ENCODE measurements around the gene BAAT.

DNA sequence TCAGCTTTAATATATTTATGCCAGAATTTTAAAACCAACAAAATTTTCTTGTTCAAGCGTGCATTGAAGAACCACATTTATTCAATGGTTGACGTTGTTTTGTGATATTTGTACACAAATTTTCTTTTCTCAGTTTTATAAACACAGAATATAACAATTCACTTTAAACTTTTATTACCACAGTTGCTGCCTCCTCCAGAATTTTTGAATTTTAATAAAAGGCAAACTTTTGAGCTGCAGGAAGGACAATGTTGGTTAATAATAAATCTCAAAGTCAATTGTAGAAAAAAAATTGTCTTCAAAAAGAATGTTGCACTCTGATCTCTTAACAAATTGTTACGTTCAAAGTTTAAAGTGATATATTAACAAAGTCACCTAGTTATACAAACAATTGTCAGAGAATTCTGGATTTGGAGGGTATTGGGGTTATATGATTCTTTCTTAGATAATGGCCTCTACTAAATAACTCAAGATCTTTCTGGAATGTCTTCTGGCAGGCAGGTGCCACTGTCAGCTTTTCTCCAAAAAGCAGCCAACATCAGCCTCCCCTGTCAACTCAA lies 60.5 kb downstream of the BAAT start:
- TF ChIP-seq CTCF (tag by site-specific recombination; IDR thresholded peaks at IDR 0.05): no peak
- no peak for TF ChIP-seq ZNF274 (IDR thresholded peaks at IDR 0.05; ENCODE audit: low read length)
- TF ChIP-seq ZNF274 (tag by site-specific recombination; IDR thresholded peaks at IDR 0.05; ENCODE audit: borderline replicate concordance): no peak
- TF ChIP-seq MZF1 (tag by site-specific recombination; IDR thresholded peaks at IDR 0.05; ENCODE audit: borderline replicate concordance): no peak
- TF ChIP-seq MEIS1 (CRISPR knock-in tag; IDR thresholded peaks at IDR 0.05; ENCODE audit: borderline replicate concordance): no peak
- TF ChIP-seq ZNF530 (tag by site-specific recombination; IDR thresholded peaks at IDR 0.05; ENCODE audit: low read depth): no peak
- TF ChIP-seq SALL2 (tag by site-specific recombination; IDR thresholded peaks at IDR 0.05; ENCODE audit: borderline replicate concordance): no peak
- no peak for TF ChIP-seq HOXC10 (CRISPR knock-in tag; IDR thresholded peaks at IDR 0.05)
- no peak for TF ChIP-seq ZFP3 (tag by site-specific recombination; IDR thresholded peaks at IDR 0.05; ENCODE audit: low read depth)
- TF ChIP-seq ZNF10 (tag by site-specific recombination; IDR thresholded peaks at IDR 0.05): no peak
- TF ChIP-seq, protein P1, sequence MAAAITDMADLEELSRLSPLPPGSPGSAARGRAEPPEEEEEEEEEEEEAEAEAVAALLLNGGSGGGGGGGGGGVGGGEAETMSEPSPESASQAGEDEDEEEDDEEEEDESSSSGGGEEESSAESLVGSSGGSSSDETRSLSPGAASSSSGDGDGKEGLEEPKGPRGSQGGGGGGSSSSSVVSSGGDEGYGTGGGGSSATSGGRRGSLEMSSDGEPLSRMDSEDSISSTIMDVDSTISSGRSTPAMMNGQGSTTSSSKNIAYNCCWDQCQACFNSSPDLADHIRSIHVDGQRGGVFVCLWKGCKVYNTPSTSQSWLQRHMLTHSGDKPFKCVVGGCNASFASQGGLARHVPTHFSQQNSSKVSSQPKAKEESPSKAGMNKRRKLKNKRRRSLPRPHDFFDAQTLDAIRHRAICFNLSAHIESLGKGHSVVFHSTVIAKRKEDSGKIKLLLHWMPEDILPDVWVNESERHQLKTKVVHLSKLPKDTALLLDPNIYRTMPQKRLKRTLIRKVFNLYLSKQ (tag by site-specific recombination; IDR thresholded peaks at IDR 0.05; ENCODE audit: borderline replicate concordance): no peak
- TF ChIP-seq, protein P2, sequence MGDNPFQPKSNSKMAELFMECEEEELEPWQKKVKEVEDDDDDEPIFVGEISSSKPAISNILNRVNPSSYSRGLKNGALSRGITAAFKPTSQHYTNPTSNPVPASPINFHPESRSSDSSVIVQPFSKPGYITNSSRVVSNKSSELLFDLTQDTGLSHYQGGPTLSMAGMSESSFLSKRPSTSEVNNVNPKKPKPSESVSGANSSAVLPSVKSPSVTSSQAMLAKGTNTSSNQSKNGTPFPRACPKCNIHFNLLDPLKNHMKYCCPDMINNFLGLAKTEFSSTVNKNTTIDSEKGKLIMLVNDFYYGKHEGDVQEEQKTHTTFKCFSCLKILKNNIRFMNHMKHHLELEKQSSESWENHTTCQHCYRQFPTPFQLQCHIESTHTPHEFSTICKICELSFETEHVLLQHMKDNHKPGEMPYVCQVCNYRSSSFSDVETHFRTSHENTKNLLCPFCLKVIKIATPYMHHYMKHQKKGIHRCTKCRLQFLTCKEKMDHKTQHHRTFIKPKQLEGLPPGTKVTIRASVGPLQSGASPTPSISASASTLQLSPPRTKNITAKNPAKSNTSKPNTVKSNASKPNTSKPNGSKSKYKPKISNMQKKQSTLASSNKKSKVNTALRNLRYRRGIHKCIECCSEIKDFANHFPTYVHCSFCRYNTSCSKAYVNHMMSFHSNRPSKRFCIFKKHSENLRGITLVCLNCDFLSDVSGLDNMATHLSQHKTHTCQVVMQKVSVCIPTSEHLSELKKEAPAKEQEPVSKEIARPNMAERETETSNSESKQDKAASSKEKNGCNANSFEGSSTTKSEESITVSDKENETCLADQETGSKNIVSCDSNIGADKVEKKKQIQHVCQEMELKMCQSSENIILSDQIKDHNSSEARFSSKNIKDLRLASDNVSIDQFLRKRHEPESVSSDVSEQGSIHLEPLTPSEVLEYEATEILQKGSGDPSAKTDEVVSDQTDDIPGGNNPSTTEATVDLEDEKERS (tag by site-specific recombination; IDR thresholded peaks at IDR 0.05): no peak
- no peak for TF ChIP-seq ZBTB7A (tag by site-specific recombination; IDR thresholded peaks at IDR 0.05; ENCODE audit: low read depth)

Measured in HEK293 (cell line).